GM23338 (cell line): ENCODE results near the gene BEND2. TPM values are rescaled to one million over a fixed set of nuclear protein-coding genes. Genes with fewer than 3 reads are reported as not detected.
A peak's percentile ranks its signal among the peaks of the same experiment; 100 is the strongest.

ENCODE experiments used
- ATAC-seq: fragments of 200-7000 bp; cut with Tn5 transposase; 3 replicates; pipeline ENCODE4 v1.9.1; 2020
- DNase-seq: peaks from one replicate; pipeline ENCODE4 v3.0.0-alpha.2; 2015; ENCODE audit warnings: low spot score
- H2AFZ ChIP-seq: fragments of 200-600 bp; sonication (generic); 2 replicates; pipeline ENCODE4 v1.8.0; 2016; ENCODE audit warnings: antibody characterized with exemption, mild to moderate bottlenecking, moderate library complexity
- H3F3A ChIP-seq: fragments of 200-600 bp; sonication (generic); replicated peaks from 2 replicates; pipeline ENCODE4 v1.8.0; 2017; ENCODE audit warnings: antibody characterized with exemption, mixed run types, low read depth
- H3K27ac ChIP-seq: fragments of 200-600 bp; sonication (generic); 2 replicates; pipeline ENCODE4 v1.6.1; 2016; ENCODE audit warnings: low read depth
- H3K27me3 ChIP-seq: fragments of 200-600 bp; sonication (generic); 2 replicates; pipeline ENCODE4 v1.8.0; 2016; ENCODE audit warnings: mild to moderate bottlenecking, mixed run types, moderate library complexity; ENCODE audit not compliant: insufficient read depth
- H3K36me3 ChIP-seq: fragments of 200-600 bp; sonication (generic); 2 replicates; pipeline ENCODE4 v1.8.0; 2016; ENCODE audit warnings: mild to moderate bottlenecking; ENCODE audit not compliant: insufficient read depth
- H3K4me1 ChIP-seq: fragments of 200-600 bp; sonication (generic); 2 replicates; pipeline ENCODE4 v1.8.0; 2016; ENCODE audit warnings: mild to moderate bottlenecking, moderate library complexity; ENCODE audit not compliant: insufficient read depth
- H3K4me2 ChIP-seq: fragments of 200-600 bp; sonication (generic); 2 replicates; pipeline ENCODE4 v1.7.1; 2017; ENCODE audit warnings: mixed run types
- H3K4me3 ChIP-seq: fragments of 200-600 bp; sonication (generic); 2 replicates; pipeline ENCODE4 v1.6.1; 2016; ENCODE audit warnings: mixed run types
- H3K79me2 ChIP-seq: fragments of 200-600 bp; sonication (generic); replicated peaks from 2 replicates; pipeline ENCODE4 v1.8.0; 2017; ENCODE audit warnings: mild to moderate bottlenecking; ENCODE audit not compliant: insufficient read depth
- H3K9me2 ChIP-seq: fragments of 200-600 bp; sonication (generic); 2 replicates; pipeline ENCODE4 v1.8.0; 2017; ENCODE audit not compliant: insufficient read depth
- H4K20me1 ChIP-seq: fragments of 200-600 bp; sonication (generic); replicated peaks from 2 replicates; pipeline ENCODE4 v1.8.0; 2017; ENCODE audit warnings: mild to moderate bottlenecking; ENCODE audit not compliant: insufficient read depth
- H3K27ac Mint-ChIP-seq: 2 replicates; pipeline ENCODE4 v1.8.0; 2020; ENCODE audit warnings: inconsistent platforms, mild to moderate bottlenecking, moderate library complexity, mixed read lengths
- H3K27me3 Mint-ChIP-seq: 3 replicates; pipeline ENCODE4 v1.8.0; 2022; ENCODE audit warnings: low read depth, mild to moderate bottlenecking, moderate library complexity, mixed read lengths, inconsistent platforms; ENCODE audit not compliant: insufficient read depth, poor library complexity
- H3K36me3 Mint-ChIP-seq: 3 replicates; pipeline ENCODE4 v1.8.0; 2021; ENCODE audit warnings: low read depth, mild to moderate bottlenecking, inconsistent platforms, moderate library complexity, mixed read lengths
- H3K4me1 Mint-ChIP-seq: 3 replicates; pipeline ENCODE4 v1.8.0; 2020; ENCODE audit warnings: mild to moderate bottlenecking, inconsistent platforms, mixed read lengths
- H3K4me3 Mint-ChIP-seq: 3 replicates; pipeline ENCODE4 v1.8.0; 2021; ENCODE audit warnings: moderate library complexity, mild to moderate bottlenecking, inconsistent platforms, mixed read lengths
- H3K9me3 Mint-ChIP-seq: 3 replicates; pipeline ENCODE4 v1.8.0; 2020; ENCODE audit warnings: moderate library complexity, mild to moderate bottlenecking, inconsistent platforms, mixed read lengths
- NANOG ChIP-seq: IDR thresholded peaks from 2 replicates; pipeline ENCODE4 v1.6.1; 2016; ENCODE audit warnings: antibody characterized with exemption, borderline replicate concordance
- ZNF462 ChIP-seq: fragments of 250-450 bp; sonication (Bioruptor Pico); IDR thresholded peaks from 2 replicates; pipeline ENCODE4 v1.5.0; 2020; ENCODE audit warnings: mild to moderate bottlenecking, moderate library complexity
- polyA plus RNA-seq: library from polyadenylated mRNA; unstranded; fragments of >200 nt; fragmentation: Nextera tagmentation; extraction: Ambion mirVana; gene quantifications from 2 replicates; pipeline ENCODE4 v1.2.1, GENCODE V29; 2016
- total RNA-seq: library from RNA; depleted of rRNA; stranded (reverse); fragments of >200 nt; shearing (Covaris generic); gene quantifications from 2 replicates; pipeline ENCODE4 v1.2.3, GENCODE V29; 2014
- TF ChIP-seq, protein P1 (sequence below), 2 experiments: fragments of 200-600 bp in 1 of 2; sonication (generic) in 1 of 2; conservative IDR thresholded peaks; 2 replicates each; pipeline versions ENCODE4 v1.5.1 to v1.6.1; 2016 to 2017; ENCODE audit warnings: antibody characterized with exemption in 2 of 2, low read depth in 2 of 2, mild to moderate bottlenecking in 2 of 2, moderate library complexity in 1 of 2

The BEND2 gene
- total and polyA plus RNA-seq, 2 experiments from 2014 or later, result not detected

- no peak for TF ChIP-seq ZNF462 (CRISPR knock-in tag)
Measured at GRCh38 chrX:18210470-18210869, 10.2 kb downstream of the BEND2 start (continued).

DNA sequence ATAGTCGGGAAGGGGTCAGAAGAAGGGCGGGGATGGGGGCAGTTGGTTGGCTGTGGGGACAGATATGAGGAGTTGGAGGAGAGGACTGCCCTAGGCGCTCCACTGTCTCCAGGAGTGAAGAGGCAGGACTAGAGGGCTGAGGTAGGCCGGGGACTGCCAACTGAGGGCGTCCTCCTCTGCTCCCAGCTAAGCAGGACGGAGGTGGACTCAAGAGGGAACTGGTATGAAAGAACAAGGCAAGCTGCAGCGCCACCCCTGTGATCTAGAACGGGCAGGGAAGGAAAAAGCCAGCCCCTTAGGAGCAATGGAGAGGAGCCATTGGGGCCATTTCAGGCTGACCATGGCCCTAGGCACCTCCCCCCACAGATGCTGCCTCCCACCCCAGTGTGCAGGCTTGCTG is 14.0 kb downstream of the BEND2 start:
- Histone ChIP-seq H3K4me1 (no peaks in the 10 kb centered on the region), H3K36me3 (no peaks in the 10 kb centered on the region), H3K27me3 (no peaks in the 10 kb centered on the region), H3K4me3 (no peak overlapping the region), H3K4me2 (no peak overlapping the region), H3F3A (no peaks in the 10 kb centered on the region), H4K20me1 (no peaks in the 10 kb centered on the region), H3K9me2 (no peaks in the 10 kb centered on the region), H3K27ac (no peak overlapping the region), H3K79me2 (no peaks in the 10 kb centered on the region), H2AFZ (no peak overlapping the region)
- H3K4me1 Mint-ChIP-seq, result no peaks in the 10 kb centered on the region
- ATAC-seq (no peak), DNase-seq (no peak)
- TF ChIP-seq NANOG, result no peak
- TF ChIP-seq, protein P1, sequence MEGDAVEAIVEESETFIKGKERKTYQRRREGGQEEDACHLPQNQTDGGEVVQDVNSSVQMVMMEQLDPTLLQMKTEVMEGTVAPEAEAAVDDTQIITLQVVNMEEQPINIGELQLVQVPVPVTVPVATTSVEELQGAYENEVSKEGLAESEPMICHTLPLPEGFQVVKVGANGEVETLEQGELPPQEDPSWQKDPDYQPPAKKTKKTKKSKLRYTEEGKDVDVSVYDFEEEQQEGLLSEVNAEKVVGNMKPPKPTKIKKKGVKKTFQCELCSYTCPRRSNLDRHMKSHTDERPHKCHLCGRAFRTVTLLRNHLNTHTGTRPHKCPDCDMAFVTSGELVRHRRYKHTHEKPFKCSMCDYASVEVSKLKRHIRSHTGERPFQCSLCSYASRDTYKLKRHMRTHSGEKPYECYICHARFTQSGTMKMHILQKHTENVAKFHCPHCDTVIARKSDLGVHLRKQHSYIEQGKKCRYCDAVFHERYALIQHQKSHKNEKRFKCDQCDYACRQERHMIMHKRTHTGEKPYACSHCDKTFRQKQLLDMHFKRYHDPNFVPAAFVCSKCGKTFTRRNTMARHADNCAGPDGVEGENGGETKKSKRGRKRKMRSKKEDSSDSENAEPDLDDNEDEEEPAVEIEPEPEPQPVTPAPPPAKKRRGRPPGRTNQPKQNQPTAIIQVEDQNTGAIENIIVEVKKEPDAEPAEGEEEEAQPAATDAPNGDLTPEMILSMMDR (conservative IDR thresholded peaks at IDR 0.05; ENCODE audit: low read depth in 2 of 2), result peak in 1 of 2 experiments; percentile 9; a peak in 1 of 4 replicates
- H3K9me3 Mint-ChIP-seq, result no peaks in the 10 kb centered on the region
- H3K27ac Mint-ChIP-seq, result no peak overlapping the region
- H3K36me3 Mint-ChIP-seq, result no peaks in the 10 kb centered on the region
- H3K4me3 Mint-ChIP-seq, result no peak overlapping the region
- H3K27me3 Mint-ChIP-seq, result peaks cover 2% of the 10 kb centered on the region
